Choroid plexus epithelial cell (primary cell): ENCODE data around the gene MCM10.
A peak's percentile ranks its signal among the peaks of the same experiment; 100 is the strongest.

Experiments
- DNase-seq: peaks from one replicate; pipeline ENCODE4 v3.0.0-alpha.2; 2010; ENCODE audit warnings: low read depth
- H3K4me3 ChIP-seq: 2 replicates; pipeline ENCODE4 v1.5.1; 2011; ENCODE audit warnings: low read depth, mild to moderate bottlenecking, control low read depth, low read length, moderate library complexity
- CTCF ChIP-seq: conservative IDR thresholded peaks from 2 replicates; pipeline ENCODE4 v1.5.1; 2011; ENCODE audit warnings: low read depth, mild to moderate bottlenecking, control low read depth, inconsistent platforms, low read length, moderate library complexity

Gene MCM10

GRCh38 chr10:13120786-13121499 lies 40.4 kb upstream of the MCM10 start:
- TF ChIP-seq CTCF: no peak
- H3K4me3 ChIP-seq: no peak overlapping the region
- no peak for DNase-seq

GRCh38 chr10:13121500-13121854 lies 39.9 kb upstream of the MCM10 start:
- no peak for TF ChIP-seq CTCF
- no peak overlapping the region for H3K4me3 ChIP-seq
- DNase-seq: no peak

GRCh38 chr10:13136651-13137050 lies 24.7 kb upstream of the MCM10 start:
- H3K4me3 ChIP-seq: no peak overlapping the region
- TF ChIP-seq CTCF: no peak
- no peak for DNase-seq

- TF ChIP-seq CTCF: no peak
- H3K4me3 ChIP-seq: no peak overlapping the region
- no peak for DNase-seq
Measured at GRCh38 chr10:13139150-13139549, 22.2 kb upstream of the MCM10 start.

GRCh38 chr10:13139676-13140075 lies 21.7 kb upstream of the MCM10 start:
- no peak for TF ChIP-seq CTCF
- H3K4me3 ChIP-seq: no peak overlapping the region
- DNase-seq: no peak

GRCh38 chr10:13140627-13141190 lies 20.6 kb upstream of the MCM10 start:
- no peak overlapping the region for H3K4me3 ChIP-seq
- TF ChIP-seq CTCF: no peak
- no peak for DNase-seq

- TF ChIP-seq CTCF: no peak
- peak; percentile 45 for DNase-seq
- H3K4me3 ChIP-seq: no peak overlapping the region
Measured at GRCh38 chr10:13143766-13144165, 17.6 kb upstream of the MCM10 start.
